HG02970 (cell line): ENCODE data around the gene CDC5L.
"Not testable (repeated sequence)": the region's sequence is repeated elsewhere in the genome, so short reads cannot be mapped to it uniquely, and the experiment has no call there.

ENCODE experiments used
- ATAC-seq: cut with Tn5 transposase; IDR thresholded peaks from one replicate; pipeline ENCODE4 v1.9.1; 2021; ENCODE audit warnings: mild to moderate bottlenecking, moderate library complexity, moderate number of reproducible peaks; ENCODE audit not compliant: unreplicated experiment, low FRiP score

The CDC5L gene

GRCh38 chr6:44387346-44388134, at the start of gene CDC5L:
Gene CDC5L (plus strand): TSS chr6:44387706. CDS start chr6:44387824, 118 bp downstream.
- ATAC-seq, result peak; percentile 88

GRCh38 chr6:44338228-44339122, 49.0 kb upstream of the CDC5L start:
- ATAC-seq, result no peak

- ATAC-seq, result no peak
Observed at GRCh38 chr6:44339301-44339700, 48.2 kb upstream of the CDC5L start.

GRCh38 chr6:44339763-44340625, 47.5 kb upstream of the CDC5L start:
- no peak for ATAC-seq

GRCh38 chr6:44341095-44341890, 46.2 kb upstream of the CDC5L start:
- no peak for ATAC-seq

GRCh38 chr6:44342052-44342451, 45.5 kb upstream of the CDC5L start:
- ATAC-seq, result no peak

- no peak for ATAC-seq
Observed at GRCh38 chr6:44342489-44342888, 45.0 kb upstream of the CDC5L start, which contains the start of gene SPATS1. Gene SPATS1 (plus strand): TSS chr6:44342650. CDS start chr6:44343096, 446 bp downstream.

- not testable (repeated sequence) for ATAC-seq
Observed at GRCh38 chr6:44346818-44347217, 40.7 kb upstream of the CDC5L start.

- no peak for ATAC-seq
Observed at GRCh38 chr6:44349904-44350649, 37.4 kb upstream of the CDC5L start.

GRCh38 chr6:44350650-44350994, 36.9 kb upstream of the CDC5L start:
- not testable (repeated sequence) for ATAC-seq

GRCh38 chr6:44352259-44352658, 35.2 kb upstream of the CDC5L start:
- ATAC-seq, result no peak

GRCh38 chr6:44353336-44353735, 34.2 kb upstream of the CDC5L start:
- no peak for ATAC-seq

GRCh38 chr6:44355640-44356039, 31.9 kb upstream of the CDC5L start:
- no peak for ATAC-seq

GRCh38 chr6:44356487-44356886, 31.0 kb upstream of the CDC5L start:
- ATAC-seq, result no peak

GRCh38 chr6:44359973-44360372, 27.5 kb upstream of the CDC5L start:
- no peak for ATAC-seq

- no peak for ATAC-seq
Observed at GRCh38 chr6:44361947-44362346, 25.6 kb upstream of the CDC5L start.

- ATAC-seq, result no peak
Observed at GRCh38 chr6:44363377-44363926, 24.1 kb upstream of the CDC5L start.

- no peak for ATAC-seq
Observed at GRCh38 chr6:44366781-44367180, 20.7 kb upstream of the CDC5L start.

- ATAC-seq, result no peak
Observed at GRCh38 chr6:44367681-44368080, 19.8 kb upstream of the CDC5L start.
